IPS-20b (cell line): ENCODE data around the gene SNRPA.
"Not testable (repeated sequence)": the region's sequence is repeated elsewhere in the genome, so short reads cannot be mapped to it uniquely, and the experiment has no call there.

Source experiments
- H3K27ac ChIP-seq: one replicate; pipeline ENCODE4 v1.5.1; 2013; ENCODE audit warnings: low read length
- H3K27me3 ChIP-seq: 2 replicates; pipeline ENCODE4 v1.6.1; 2013; ENCODE audit warnings: mild to moderate bottlenecking, low read length, inconsistent platforms; ENCODE audit not compliant: insufficient read depth
- H3K36me3 ChIP-seq: 2 replicates; pipeline ENCODE4 v1.6.1; 2013; ENCODE audit warnings: low read depth, mild to moderate bottlenecking, inconsistent platforms, low read length, moderate library complexity; ENCODE audit not compliant: insufficient read depth
- H3K4me1 ChIP-seq: 2 replicates; pipeline ENCODE4 v1.6.1; 2013; ENCODE audit warnings: mild to moderate bottlenecking, control low read depth, inconsistent platforms, low read length, moderate library complexity; ENCODE audit not compliant: insufficient read depth
- H3K4me3 ChIP-seq: 2 replicates; pipeline ENCODE4 v1.5.1; 2013; ENCODE audit warnings: mild to moderate bottlenecking, low read length, inconsistent platforms
- H3K9ac ChIP-seq: 2 replicates; pipeline ENCODE4 v1.6.1; 2013; ENCODE audit warnings: low read depth, mild to moderate bottlenecking, inconsistent platforms, low read length, moderate library complexity
- H3K9me3 ChIP-seq: 2 replicates; pipeline ENCODE4 v1.6.1; 2013; ENCODE audit warnings: mild to moderate bottlenecking, low read depth, low read length, inconsistent platforms; ENCODE audit not compliant: insufficient read depth

SNRPA gene

DNA sequence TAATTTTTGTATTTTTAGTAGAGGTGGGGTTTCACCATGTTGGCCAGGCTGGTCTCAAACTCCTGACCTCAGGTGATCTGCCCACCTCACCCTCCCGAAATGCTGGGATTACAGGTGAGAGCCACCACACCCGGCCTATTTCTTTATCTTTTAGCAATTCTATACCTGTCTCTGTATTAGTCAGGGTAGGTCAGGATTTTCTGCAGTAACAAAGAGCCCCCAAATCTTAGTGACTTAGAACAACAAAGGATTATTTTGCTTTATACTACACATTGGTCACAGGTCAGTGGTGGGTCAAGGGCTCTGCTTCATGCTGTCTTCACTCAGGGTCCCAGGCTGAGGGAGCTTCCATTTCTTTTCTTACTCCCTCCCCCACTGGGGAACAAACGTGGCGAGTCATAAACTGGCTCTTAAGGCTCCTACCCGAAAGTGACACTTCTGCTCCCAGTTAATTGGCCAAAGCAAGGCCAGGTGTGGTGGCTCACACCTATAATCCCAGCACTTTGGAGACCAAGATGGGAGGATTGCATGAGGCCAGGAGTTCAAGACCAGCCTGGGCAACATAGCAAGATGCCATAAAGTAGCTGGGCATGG, 27.2 kb upstream of the SNRPA start:
- Histone ChIP-seq H3K36me3 (peaks cover 33% of the 10 kb centered on the region), H3K9ac (no peak overlapping the region), H3K4me3 (no peak overlapping the region), H3K9me3 (no peaks in the 10 kb centered on the region), H3K27me3 (no peaks in the 10 kb centered on the region), H3K27ac (no peak overlapping the region), H3K4me1 (no peaks in the 10 kb centered on the region; the same call in 1 of the 2 replicates)

DNA sequence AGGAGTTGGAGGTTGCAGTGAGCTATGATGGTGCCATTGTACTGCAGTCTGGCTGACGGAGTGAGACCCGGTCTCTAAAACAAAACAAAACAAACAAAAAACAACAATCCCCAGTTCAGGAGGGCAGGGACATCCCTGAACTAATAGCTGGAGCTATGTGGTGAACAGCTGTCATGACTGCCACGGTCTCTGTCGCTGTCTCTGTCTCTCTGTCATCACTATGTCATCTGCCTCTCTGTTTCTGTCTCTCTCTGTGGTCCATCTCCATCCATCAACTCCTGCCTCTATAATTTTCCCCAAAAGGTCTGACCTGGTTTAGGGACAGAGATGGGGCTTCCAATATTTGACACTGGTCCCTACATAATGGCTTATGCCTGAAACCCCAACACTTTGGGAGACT, 26.7 kb upstream of the SNRPA start:
- Histone ChIP-seq H3K27ac (no peak overlapping the region), H3K9me3 (no peaks in the 10 kb centered on the region), H3K9ac (no peak overlapping the region), H3K27me3 (no peaks in the 10 kb centered on the region), H3K36me3 (peaks cover 33% of the 10 kb centered on the region), H3K4me3 (no peak overlapping the region), H3K4me1 (no peaks in the 10 kb centered on the region)

DNA sequence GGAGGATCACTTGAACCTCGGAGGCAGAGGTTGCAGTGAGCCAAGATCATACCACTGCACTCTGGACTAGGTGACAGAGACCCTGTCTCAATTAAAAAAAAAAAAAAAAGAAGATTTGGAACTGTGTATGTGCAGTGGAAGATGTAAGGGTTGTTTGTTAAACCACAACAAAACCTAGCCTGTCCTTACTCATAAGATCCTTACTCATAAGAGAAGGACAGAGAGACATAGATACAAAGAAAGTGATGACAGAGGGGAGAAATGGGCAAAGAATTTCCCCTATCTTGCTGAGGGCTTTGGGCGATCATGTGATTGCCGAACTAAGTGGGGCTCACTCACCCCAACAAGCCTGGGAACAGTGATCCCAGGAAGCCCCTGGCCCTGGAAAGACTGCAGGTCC, 26.1 kb upstream of the SNRPA start:
- H3K9ac ChIP-seq, result no peak overlapping the region
- H3K36me3 ChIP-seq, result peaks cover 37% of the 10 kb centered on the region
- H3K4me1 ChIP-seq, result no peaks in the 10 kb centered on the region
- no peak overlapping the region for H3K27ac ChIP-seq
- H3K9me3 ChIP-seq, result no peaks in the 10 kb centered on the region
- H3K4me3 ChIP-seq, result no peak overlapping the region
- no peaks in the 10 kb centered on the region for H3K27me3 ChIP-seq

GRCh38 chr19:40726279-40726678, 24.7 kb upstream of the SNRPA start:
- H3K4me1 ChIP-seq, result no peaks in the 10 kb centered on the region
- H3K9me3 ChIP-seq, result no peaks in the 10 kb centered on the region
- H3K27me3 ChIP-seq, result no peaks in the 10 kb centered on the region
- no peak overlapping the region for H3K27ac ChIP-seq
- H3K36me3 ChIP-seq, result peaks cover 52% of the 10 kb centered on the region
- H3K9ac ChIP-seq, result no peak overlapping the region
- H3K4me3 ChIP-seq, result no peak overlapping the region

DNA sequence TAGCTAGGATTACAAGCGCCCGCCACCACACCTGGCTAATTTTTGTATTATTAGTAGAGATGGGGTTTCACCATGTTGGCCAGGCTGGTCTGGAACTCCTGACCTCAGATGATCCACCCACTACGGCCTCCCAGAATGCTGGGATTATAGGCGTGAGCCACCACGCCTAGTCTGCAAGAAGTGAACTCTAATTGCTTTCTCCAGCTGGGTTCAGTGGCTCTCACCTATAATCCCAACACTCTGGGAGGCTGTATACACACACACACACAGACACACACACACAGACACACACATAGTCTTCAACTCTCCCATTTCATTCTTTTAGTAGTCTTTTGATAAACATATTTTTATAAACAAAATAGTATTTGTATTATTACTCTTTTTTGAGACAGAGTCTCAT, 20.9 kb upstream of the SNRPA start:
- H3K4me3 ChIP-seq, H3K9ac ChIP-seq, H3K27ac ChIP-seq, H3K27me3 ChIP-seq, H3K4me1 ChIP-seq, H3K9me3 ChIP-seq: not testable (repeated sequence)
- H3K36me3 ChIP-seq, result peaks cover 70% of the 10 kb centered on the region

- H3K36me3 ChIP-seq, result peaks cover 73% of the 10 kb centered on the region
- H3K4me3 ChIP-seq, H3K27ac ChIP-seq, H3K9me3 ChIP-seq, H3K9ac ChIP-seq, H3K4me1 ChIP-seq, H3K27me3 ChIP-seq: not testable (repeated sequence)
Observed at GRCh38 chr19:40732304-40732703, 18.7 kb upstream of the SNRPA start.

DNA sequence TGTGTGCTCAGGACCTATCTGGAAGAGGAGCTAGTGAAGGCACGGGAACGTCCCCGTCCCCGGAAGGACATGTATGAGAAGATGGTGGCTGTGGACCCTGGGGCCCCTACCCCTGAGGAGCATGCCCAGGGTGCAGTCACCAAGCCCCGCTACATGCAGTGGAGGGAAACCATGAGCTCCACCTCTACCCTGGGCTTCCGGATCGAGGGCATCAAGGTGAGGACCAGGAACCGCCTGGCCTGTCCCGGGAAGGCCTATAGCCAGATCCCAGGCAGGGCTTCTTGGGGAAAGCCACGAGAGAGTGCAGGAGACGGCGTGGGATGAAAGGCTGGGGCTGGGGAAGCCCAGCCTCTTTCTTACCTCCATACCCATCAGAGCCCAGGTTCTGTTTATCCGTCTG, 17.9 kb upstream of the SNRPA start:
- Histone ChIP-seq H3K36me3 (peaks cover 68% of the 10 kb centered on the region), H3K4me3 (no peak overlapping the region), H3K9me3 (no peaks in the 10 kb centered on the region), H3K4me1 (no peaks in the 10 kb centered on the region), H3K27me3 (no peaks in the 10 kb centered on the region), H3K27ac (no peak overlapping the region), H3K9ac (no peak overlapping the region)

DNA sequence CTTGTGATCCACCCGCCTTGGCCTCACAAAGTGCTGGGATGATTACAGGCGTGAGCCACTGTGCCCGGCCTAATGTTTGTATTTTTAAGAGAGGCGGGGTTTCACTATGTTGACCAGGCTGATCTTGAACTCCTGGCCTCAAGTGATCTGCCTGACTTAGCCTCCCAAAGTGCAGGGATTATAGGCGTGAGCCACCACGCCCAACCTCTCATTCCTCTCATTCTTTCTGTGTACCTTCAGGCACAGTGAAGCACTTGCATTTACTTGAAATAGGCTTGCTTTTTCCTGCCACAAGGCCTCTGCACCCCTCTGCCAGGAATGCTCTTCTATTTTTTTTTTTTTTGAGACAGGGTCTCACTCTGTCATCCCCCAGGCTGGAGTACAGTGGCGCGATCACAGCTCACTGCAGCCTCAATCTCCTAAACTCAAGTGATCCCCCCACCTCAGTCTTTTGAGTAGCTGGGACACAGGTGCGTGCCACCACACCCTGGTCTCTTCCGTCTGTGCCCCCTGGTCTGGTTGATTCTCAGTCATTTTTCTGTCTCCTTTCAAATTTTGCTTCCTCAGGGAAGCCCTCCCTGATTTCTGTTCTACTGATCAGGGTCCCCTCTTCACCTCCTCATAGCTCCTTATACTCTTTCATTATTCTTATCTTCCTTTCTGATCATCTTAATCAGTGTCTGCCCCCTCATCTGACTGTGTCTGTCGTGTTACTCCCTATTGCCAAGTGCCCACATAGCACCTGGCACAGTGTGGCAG, 15.8 kb upstream of the SNRPA start:
- H3K36me3 ChIP-seq, result peaks cover 56% of the 10 kb centered on the region
- no peaks in the 10 kb centered on the region for H3K27me3 ChIP-seq
- H3K27ac ChIP-seq, result no peak overlapping the region
- H3K9me3 ChIP-seq, result no peaks in the 10 kb centered on the region
- H3K9ac ChIP-seq, result no peak overlapping the region
- H3K4me1 ChIP-seq, result no peaks in the 10 kb centered on the region
- H3K4me3 ChIP-seq, result no peak overlapping the region

- peaks cover 47% of the 10 kb centered on the region for H3K36me3 ChIP-seq
Observed at GRCh38 chr19:40736661-40737060, 14.3 kb upstream of the SNRPA start.

DNA sequence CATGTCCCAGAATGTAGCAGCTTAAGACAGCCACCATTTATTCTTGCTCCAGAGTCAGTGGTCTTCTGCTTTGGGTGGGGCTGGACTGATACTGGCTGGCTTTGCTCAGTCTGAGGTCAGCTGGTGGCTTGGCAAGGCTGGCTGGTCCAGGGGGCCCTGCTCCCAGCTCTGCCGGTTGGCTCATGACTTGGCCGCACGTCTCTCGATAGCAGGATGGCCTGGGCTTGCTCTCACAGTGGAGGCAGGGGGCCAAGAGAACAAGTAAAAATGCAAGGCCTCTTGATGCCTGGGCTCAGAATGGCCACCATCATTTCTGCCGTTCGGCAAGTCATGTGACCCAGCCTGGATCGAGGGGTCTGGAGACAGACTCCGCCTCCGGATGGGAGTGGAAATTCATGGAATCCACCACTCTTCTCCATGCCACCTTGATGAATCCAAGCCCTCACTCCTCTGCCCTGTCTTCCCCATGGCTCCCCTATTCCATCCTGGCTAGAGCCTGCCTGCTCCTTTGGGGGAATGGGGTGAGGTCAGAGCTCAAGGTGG, 13.8 kb upstream of the SNRPA start:
- H3K27ac ChIP-seq, result no peak overlapping the region
- H3K36me3 ChIP-seq, result peaks cover 51% of the 10 kb centered on the region
- H3K4me1 ChIP-seq, result no peaks in the 10 kb centered on the region
- no peaks in the 10 kb centered on the region for H3K27me3 ChIP-seq
- H3K4me3 ChIP-seq, result no peak overlapping the region
- no peaks in the 10 kb centered on the region for H3K9me3 ChIP-seq
- H3K9ac ChIP-seq, result no peak overlapping the region

More at GRCh38 chr19:40736661-40737060, 14.3 kb upstream of the SNRPA start:
- Histone ChIP-seq H3K9ac (no peak overlapping the region), H3K4me1 (no peaks in the 10 kb centered on the region), H3K27me3 (no peaks in the 10 kb centered on the region), H3K9me3 (no peaks in the 10 kb centered on the region), H3K4me3 (no peak overlapping the region), H3K27ac (no peak overlapping the region)

DNA sequence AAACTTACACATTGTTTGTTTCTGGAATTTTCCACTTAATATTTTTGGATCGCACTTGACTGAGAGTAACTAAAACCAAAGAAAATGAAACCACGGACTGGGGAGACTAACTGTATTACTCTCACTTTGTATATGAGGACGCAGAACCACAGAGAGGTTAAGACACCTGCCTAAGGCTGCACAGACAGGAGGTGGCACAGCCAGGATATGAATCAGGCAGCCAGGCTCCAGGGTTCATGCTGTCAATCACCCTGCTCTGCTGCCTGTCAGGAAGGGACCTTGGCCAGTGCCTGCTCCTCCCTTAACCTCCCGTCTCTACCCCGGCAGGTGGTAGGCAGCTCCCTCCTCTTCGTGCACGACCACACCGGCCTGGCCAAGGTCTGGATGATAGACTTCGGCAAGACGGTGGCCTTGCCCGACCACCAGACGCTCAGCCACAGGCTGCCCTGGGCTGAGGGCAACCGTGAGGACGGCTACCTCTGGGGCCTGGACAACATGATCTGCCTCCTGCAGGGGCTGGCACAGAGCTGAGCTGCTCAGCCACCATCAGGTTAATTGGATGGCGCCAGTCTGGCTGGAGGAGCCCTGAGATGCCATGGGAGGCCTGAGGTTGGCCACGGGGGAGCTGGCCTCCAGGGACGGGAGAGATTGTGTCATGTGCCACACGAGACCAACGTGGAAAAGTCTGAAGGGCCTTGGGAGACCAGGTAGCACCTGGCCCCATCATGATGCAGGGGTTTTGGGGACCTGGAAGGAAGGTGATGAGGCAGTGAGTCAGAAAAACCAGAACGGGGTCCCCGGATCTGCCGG, 11.8 kb upstream of the SNRPA start:
- H3K9ac ChIP-seq, result no peak overlapping the region
- no peaks in the 10 kb centered on the region for H3K4me1 ChIP-seq
- H3K27me3 ChIP-seq, result no peaks in the 10 kb centered on the region
- no peak overlapping the region for H3K4me3 ChIP-seq
- H3K36me3 ChIP-seq, result peaks cover 35% of the 10 kb centered on the region
- H3K9me3 ChIP-seq, result no peaks in the 10 kb centered on the region
- H3K27ac ChIP-seq, result no peak overlapping the region
